Endothelial cell of umbilical vein (primary cell): ENCODE data around the gene COL4A1. TPM values are rescaled to one million over a fixed set of nuclear protein-coding genes. Genes with fewer than 3 reads are reported as not detected.

Source experiments
- BruUV-seq: library from RNA; stranded (reverse); fragments of 400-500 nt; replicated peaks from 2 replicates; lab custom pipeline; 2021; lab: Mats Ljungman, UMichigan
- CTCF ChIA-PET: fragments of 300-600, 350-600 bp; sonication (Branson Sonifier 250); formaldehyde crosslinking; loops from one replicate; lab custom pipeline; 2021; ENCODE audit warnings: antibody characterized with exemption, inconsistent platforms; lab: Charles Lee
- POLR2A ChIA-PET: fragments of 300-600, 350-600 bp; sonication (Branson Sonifier 250); formaldehyde crosslinking; loops from one replicate; lab custom pipeline; 2021; ENCODE audit warnings: antibody characterized with exemption, inconsistent platforms; lab: Charles Lee
- DNase-seq: peaks from one replicate; pipeline ENCODE4 v3.0.0-alpha.2; 2011; ENCODE audit warnings: low read depth, low spot score
- FAIRE-seq: peaks from 2 replicates; lab custom pipeline; 2011; peaks lifted over from hg19 to GRCh38; lab: Jason Lieb, UNC
- H2AFZ ChIP-seq: 2 replicates; pipeline ENCODE4 v1.6.0; 2012; ENCODE audit warnings: low read depth, low read length, control low read depth, inconsistent platforms
- H3K27ac ChIP-seq: 2 replicates; pipeline ENCODE4 v1.5.1; 2011; ENCODE audit warnings: low read depth, mild to moderate bottlenecking, control low read depth, low read length, moderate library complexity; ENCODE audit not compliant: insufficient read depth
- H3K27me3 ChIP-seq, 2 experiments: 2 replicates each; pipeline versions ENCODE4 v1.6.0 to v1.6.1; 2011; ENCODE audit warnings: low read length in 2 of 2, mixed read lengths in 1 of 2; ENCODE audit not compliant: control insufficient read depth in 2 of 2, insufficient read depth in 2 of 2
- H3K36me3 ChIP-seq, 2 experiments: 2 replicates in 1 of 2; 3 replicates in 1 of 2; pipeline ENCODE4 v1.5.1; 2011; ENCODE audit warnings: low read length in 2 of 2, mild to moderate bottlenecking in 1 of 2, moderate library complexity in 1 of 2; ENCODE audit not compliant: control insufficient read depth in 2 of 2, insufficient read depth in 2 of 2; ENCODE audit errors: extremely low read depth in 1 of 2
- H3K4me1 ChIP-seq: 3 replicates; pipeline ENCODE4 v1.5.1; 2011; ENCODE audit warnings: mild to moderate bottlenecking, low read length; ENCODE audit not compliant: control insufficient read depth, insufficient read depth; ENCODE audit errors: extremely low read depth
- H3K4me2 ChIP-seq: 2 replicates; pipeline ENCODE4 v1.6.1; 2011; ENCODE audit warnings: low read length, control low read depth, mixed read lengths; ENCODE audit not compliant: insufficient read depth
- H3K4me3 ChIP-seq, 3 experiments: fragments of 200-600 bp in 1 of 3; sonication (generic), shearing (Covaris generic) in 1 of 3; replicated peaks in 1 of 3; 2 replicates each; pipeline ENCODE4 v1.5.1; 2011 to 2016; ENCODE audit warnings: control low read depth in 3 of 3, low read length in 3 of 3, mild to moderate bottlenecking in 2 of 3, inconsistent platforms in 1 of 3, low read depth in 1 of 3, moderate library complexity in 1 of 3; ENCODE audit not compliant: insufficient read depth in 1 of 3
- H3K79me2 ChIP-seq: 2 replicates; pipeline ENCODE4 v1.6.0; 2012; ENCODE audit warnings: low read length, inconsistent platforms; ENCODE audit not compliant: control insufficient read depth, insufficient read depth
- H3K9ac ChIP-seq: replicated peaks from 2 replicates; pipeline ENCODE3; 2011; ENCODE audit warnings: low read length, control low read depth; ENCODE audit not compliant: insufficient read depth; ENCODE audit errors: extremely low read depth
- H3K9me1 ChIP-seq: replicated peaks from 3 replicates; pipeline ENCODE4 v1.6.0; 2011; ENCODE audit warnings: mild to moderate bottlenecking, low read length; ENCODE audit not compliant: control insufficient read depth, insufficient read depth; ENCODE audit errors: extremely low read depth
- H3K9me3 ChIP-seq: replicated peaks from 2 replicates; pipeline ENCODE4 v1.5.1; 2012; ENCODE audit warnings: low read length, inconsistent platforms; ENCODE audit not compliant: control insufficient read depth, insufficient read depth
- H4K20me1 ChIP-seq: replicated peaks from 2 replicates; pipeline ENCODE3; 2011; ENCODE audit warnings: mild to moderate bottlenecking, low read length; ENCODE audit not compliant: control insufficient read depth, insufficient read depth; ENCODE audit errors: extremely low read depth
- EZH2 ChIP-seq: IDR thresholded peaks from 2 replicates; pipeline ENCODE4 v1.6.1; 2012; ENCODE audit warnings: borderline replicate concordance, low read depth, mild to moderate bottlenecking, moderate library complexity, low read length, inconsistent platforms; ENCODE audit not compliant: severe bottlenecking
- FOS ChIP-seq: IDR thresholded peaks from 2 replicates; pipeline ENCODE4 v1.6.1; 2011; ENCODE audit warnings: mild to moderate bottlenecking, low read length, moderate library complexity, borderline replicate concordance; ENCODE audit not compliant: insufficient read depth
- GATA2 ChIP-seq: IDR thresholded peaks from 2 replicates; pipeline ENCODE4 v1.7.0; 2011; ENCODE audit warnings: low read depth, mild to moderate bottlenecking, moderate library complexity, mixed read lengths, low read length; ENCODE audit not compliant: insufficient read length, insufficient read depth
- JUN ChIP-seq: IDR thresholded peaks from 2 replicates; pipeline ENCODE4 v1.6.1; 2011; ENCODE audit warnings: borderline replicate concordance, low read depth; ENCODE audit not compliant: insufficient read length, insufficient read depth
- MYC ChIP-seq: IDR thresholded peaks from one replicate; pipeline ENCODE4 v1.6.1; 2011; ENCODE audit warnings: mild to moderate bottlenecking, low read depth, low read length
- POLR2A ChIP-seq: IDR thresholded peaks from 2 replicates; pipeline ENCODE4 v1.6.1; 2012; ENCODE audit warnings: low read depth, mild to moderate bottlenecking, control low read depth, low read length
- POLR2AphosphoS5 ChIP-seq: IDR thresholded peaks from 2 replicates; pipeline ENCODE4 v1.6.1; 2012; ENCODE audit warnings: low read depth, mild to moderate bottlenecking, control low read depth, low read length, moderate library complexity; ENCODE audit not compliant: insufficient read depth
- dilution Hi-C: fragments of 300-500 bp; cut with MboI; formaldehyde crosslinking; loops from one replicate; pipeline ENCODE4 v1.15.0; 2019; ENCODE audit warnings: low sequenced_read_pairs; ENCODE audit not compliant: extremely low pct_ligation_motif_present
- intact Hi-C: fragments of 100-400 bp; cut with micrococcal nuclease; formaldehyde crosslinking; loops from one replicate; pipeline ENCODE4 v1.10.0; 2022
- polyA plus RNA-seq, 4 experiments: library from polyadenylated mRNA; depleted of rRNA in 3 of 4; stranded (reverse) in 3 of 4; unstranded in 1 of 4; fragments of >200 nt; gene quantifications; 2 replicates each; pipeline versions ENCODE4 v1.2.1 to v1.2.3, GENCODE V29; 2011 to 2012; ENCODE audit warnings: missing spikeins in 1 of 4
- total RNA-seq: library from RNA; stranded (reverse); gene quantifications from 2 replicates; pipeline ENCODE4 v1.2.3, GENCODE V29; 2021
- TF ChIP-seq, protein P1 (sequence below): IDR thresholded peaks from 2 replicates; pipeline ENCODE4 v1.6.1; 2011; ENCODE audit not compliant: insufficient read depth, insufficient read length
- TF ChIP-seq, protein P2 (sequence below), 2 donors: IDR thresholded peaks; 1 replicate in 1 of 2; 2 replicates in 1 of 2; pipeline ENCODE4 v1.5.1; 2011; ENCODE audit warnings: low read length in 2 of 2, mild to moderate bottlenecking in 2 of 2, moderate library complexity in 2 of 2, control low read depth in 1 of 2, inconsistent platforms in 1 of 2, low read depth in 1 of 2; ENCODE audit not compliant: insufficient read depth in 1 of 2; ENCODE audit errors: extremely low read depth in 1 of 2

COL4A1 gene
- total and polyA plus RNA-seq, 2 donors (not counting 3 experiments of a cell fraction or from before 2014, with no cell fraction given) = 384 to 1,119 TPM

DNA sequence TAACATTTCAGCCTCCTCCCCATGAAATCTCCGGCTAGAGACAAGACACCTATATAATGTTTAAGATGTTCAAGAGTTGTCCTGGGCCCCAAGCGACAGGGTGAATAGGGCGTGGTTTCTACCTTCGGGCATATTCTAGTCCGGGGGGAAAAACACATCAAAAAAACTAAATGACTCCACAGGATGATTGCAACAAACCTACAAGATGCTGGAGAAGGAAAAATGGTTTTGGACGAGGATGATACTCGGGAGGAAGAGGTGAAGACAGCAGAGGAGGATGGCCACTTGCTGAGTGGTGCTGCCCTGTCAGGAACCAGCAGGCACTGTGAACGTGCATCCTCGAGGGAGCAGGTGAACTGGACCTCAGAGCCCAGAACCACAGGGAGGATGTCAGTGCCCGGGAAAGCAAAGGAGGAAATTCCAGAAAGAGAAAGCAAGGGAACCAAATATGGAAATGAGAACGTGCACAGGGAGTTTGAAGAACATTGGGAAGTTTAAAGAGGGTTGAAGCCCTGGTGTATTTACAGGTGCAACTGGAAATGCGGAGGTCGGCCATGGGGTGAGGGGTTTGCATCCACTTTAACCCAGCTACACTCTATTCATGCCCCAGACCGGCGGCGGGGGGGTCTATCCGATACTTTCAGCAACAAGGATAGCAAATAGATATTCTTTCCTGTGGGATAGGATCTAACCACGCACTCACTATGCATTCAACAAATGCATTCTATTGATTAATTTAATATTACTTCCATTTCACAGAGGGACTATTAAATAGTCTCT is 50.6 kb downstream of the COL4A1 start:
- H2AFZ ChIP-seq = no peak overlapping the region
- no peaks in the 10 kb centered on the region for H3K27me3 ChIP-seq
- no peaks in the 10 kb centered on the region for H4K20me1 ChIP-seq
- intact Hi-C loops (no loop called here), dilution Hi-C loops (no loop called here)
- peaks cover 2 to 3% of the 10 kb centered on the region in 2 experiments for H3K36me3 ChIP-seq
- no peak overlapping the region for H3K4me2 ChIP-seq
- H3K9ac ChIP-seq = no peak overlapping the region
- no peak overlapping the region for H3K27ac ChIP-seq
- no peaks in the 10 kb centered on the region for H3K9me3 ChIP-seq
- H3K9me1 ChIP-seq = no peaks in the 10 kb centered on the region
- H3K4me3 ChIP-seq = no peak overlapping the region
- peaks cover 30% of the 10 kb centered on the region for H3K4me1 ChIP-seq
- DNase-seq (no peak), FAIRE-seq (peak; percentile 48)
- ChIA-PET POLR2A (no interaction called here), CTCF (no interaction called here)
- TF ChIP-seq POLR2A (no peak), MYC (no peak)
- no TSS peak for BruUV-seq
- peaks cover 31% of the 10 kb centered on the region for H3K79me2 ChIP-seq

DNA sequence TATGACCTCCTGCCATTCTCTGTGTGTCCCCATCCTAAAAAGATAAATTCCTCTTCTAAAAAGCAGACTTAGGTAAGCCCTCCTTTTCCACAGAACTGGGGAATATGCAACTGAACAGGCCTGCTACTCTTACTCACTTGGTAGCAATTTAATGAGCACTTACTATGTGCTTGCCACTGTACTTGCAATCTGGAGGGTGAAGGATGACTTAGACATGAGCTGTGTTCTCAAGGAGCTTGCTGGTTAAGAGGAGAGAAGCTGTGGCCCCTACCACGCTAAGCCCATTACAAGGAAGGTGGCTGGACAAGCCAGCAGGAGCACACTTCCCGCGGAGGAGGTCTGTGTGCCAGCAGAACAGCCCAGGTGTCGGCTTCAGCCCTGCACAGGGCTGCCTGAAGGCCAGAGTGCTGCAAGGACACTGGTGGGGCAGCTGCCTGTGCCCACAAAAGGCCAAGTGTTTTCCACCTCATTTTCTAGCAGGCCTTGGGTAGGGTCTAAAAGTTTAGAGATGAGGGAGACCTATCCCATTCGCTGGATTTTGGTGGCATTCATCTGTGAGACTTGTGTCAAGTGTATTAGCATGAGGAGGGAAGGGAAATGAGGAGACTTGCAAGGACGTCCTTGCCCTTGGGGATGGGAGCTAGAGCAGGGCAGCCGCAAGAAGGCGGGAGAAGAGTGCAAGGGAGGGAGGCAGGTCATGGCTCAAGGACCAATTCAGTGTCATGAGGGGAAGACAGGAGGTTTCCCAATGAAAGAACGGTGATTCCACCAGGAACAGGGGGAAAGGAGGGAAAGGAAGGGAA is 52.0 kb downstream of the COL4A1 start:
- Histone ChIP-seq H4K20me1 (no peaks in the 10 kb centered on the region), H3K79me2 (peaks cover 31% of the 10 kb centered on the region), H3K4me1 (peaks cover 32% of the 10 kb centered on the region), H2AFZ (no peak overlapping the region), H3K9me3 (no peaks in the 10 kb centered on the region), H3K4me2 (no peak overlapping the region), H3K9me1 (no peaks in the 10 kb centered on the region), H3K27me3 (no peaks in the 10 kb centered on the region), H3K9ac (no peak overlapping the region), H3K36me3 (peaks cover 2 to 3% of the 10 kb centered on the region in 2 experiments), H3K4me3 (no peak overlapping the region), H3K27ac (no peak overlapping the region)
- dilution Hi-C loops = no loop called here
- no TSS peak for BruUV-seq
- ChIA-PET CTCF (no interaction called here), POLR2A (no interaction called here)
- DNase-seq (no peak), FAIRE-seq (no peak)
- intact Hi-C loops = no loop called here
- TF ChIP-seq JUN (no peak), MYC (no peak), POLR2AphosphoS5 (no peak), GATA2 (no peak), POLR2A (no peak), EZH2 (no peak), FOS (no peak)
- TF ChIP-seq, protein P1, sequence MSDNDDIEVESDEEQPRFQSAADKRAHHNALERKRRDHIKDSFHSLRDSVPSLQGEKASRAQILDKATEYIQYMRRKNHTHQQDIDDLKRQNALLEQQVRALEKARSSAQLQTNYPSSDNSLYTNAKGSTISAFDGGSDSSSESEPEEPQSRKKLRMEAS = no peak
- TF ChIP-seq, protein P2, sequence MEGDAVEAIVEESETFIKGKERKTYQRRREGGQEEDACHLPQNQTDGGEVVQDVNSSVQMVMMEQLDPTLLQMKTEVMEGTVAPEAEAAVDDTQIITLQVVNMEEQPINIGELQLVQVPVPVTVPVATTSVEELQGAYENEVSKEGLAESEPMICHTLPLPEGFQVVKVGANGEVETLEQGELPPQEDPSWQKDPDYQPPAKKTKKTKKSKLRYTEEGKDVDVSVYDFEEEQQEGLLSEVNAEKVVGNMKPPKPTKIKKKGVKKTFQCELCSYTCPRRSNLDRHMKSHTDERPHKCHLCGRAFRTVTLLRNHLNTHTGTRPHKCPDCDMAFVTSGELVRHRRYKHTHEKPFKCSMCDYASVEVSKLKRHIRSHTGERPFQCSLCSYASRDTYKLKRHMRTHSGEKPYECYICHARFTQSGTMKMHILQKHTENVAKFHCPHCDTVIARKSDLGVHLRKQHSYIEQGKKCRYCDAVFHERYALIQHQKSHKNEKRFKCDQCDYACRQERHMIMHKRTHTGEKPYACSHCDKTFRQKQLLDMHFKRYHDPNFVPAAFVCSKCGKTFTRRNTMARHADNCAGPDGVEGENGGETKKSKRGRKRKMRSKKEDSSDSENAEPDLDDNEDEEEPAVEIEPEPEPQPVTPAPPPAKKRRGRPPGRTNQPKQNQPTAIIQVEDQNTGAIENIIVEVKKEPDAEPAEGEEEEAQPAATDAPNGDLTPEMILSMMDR (IDR thresholded peaks at IDR 0.05; ENCODE audit: extremely low read depth in 1 of 2, insufficient read depth in 1 of 2, low read depth in 1 of 2, low read length in 2 of 2) = no peak
